ENCODE results near the gene ACKR3.

Gene ACKR3

DNA sequence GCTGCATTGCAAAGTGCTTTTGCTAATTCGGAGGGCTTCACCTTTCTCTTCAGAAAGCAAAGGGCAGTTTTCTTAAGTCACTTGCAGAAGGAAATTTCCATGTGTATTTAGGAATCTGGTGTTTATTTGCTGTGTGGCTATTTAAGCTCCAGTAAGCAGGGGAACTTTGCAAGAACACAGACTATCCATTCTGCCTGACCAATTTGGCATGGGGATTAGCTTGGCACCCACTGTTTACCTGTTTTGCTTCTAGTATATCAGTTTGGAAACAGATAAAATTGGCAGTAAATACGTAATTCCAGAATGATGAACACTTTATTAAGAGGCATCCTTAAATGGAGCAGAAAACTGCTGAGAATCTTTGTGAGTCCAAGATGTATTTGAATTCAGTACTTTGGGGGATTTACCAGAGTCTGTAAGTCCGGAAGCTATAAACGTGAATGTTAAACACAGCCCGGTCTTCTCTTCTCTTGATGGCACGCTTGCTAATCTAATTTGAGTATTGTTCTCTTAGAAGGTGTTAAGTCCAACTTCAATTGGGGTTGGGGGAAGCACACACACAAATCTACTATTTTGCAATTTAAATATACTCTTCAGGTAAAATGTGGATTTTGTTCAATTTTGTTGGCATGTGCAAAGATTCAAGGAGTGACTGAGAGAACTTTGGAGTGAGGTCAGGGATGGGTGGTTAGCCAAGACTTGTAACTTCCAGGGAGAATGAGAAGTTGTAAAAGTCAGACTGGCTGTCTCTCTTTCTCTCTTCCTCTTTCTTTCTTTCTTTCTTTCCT, 650 bp downstream of the ACKR3 start:
- no peak for DNase-seq

DNA sequence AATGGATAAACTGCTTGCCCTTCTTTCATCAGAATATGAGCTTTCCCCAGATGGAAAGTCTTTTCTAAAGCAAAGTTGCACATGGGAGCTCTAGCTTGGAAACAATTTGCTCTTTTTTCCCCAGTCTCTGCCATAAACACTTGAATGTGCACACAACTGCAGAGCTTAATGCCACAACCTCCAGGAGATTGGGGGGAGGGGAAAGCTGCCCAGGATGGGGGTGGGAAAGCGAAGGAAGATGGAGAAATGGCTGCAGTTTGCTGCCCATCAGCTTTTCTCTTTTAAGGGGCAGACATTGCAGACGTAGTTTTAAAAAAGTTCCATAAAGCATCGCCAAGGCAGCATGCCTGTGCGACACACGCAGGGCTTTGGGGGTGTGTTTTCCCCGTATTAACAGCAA, 1.5 kb downstream of the ACKR3 start:
- no peak for DNase-seq

GRCh38 chr2:236572482-236572881, 2.9 kb downstream of the ACKR3 start:
- DNase-seq: no peak

GRCh38 chr2:236573066-236573929, 3.7 kb downstream of the ACKR3 start:
- DNase-seq: no peak

DNA sequence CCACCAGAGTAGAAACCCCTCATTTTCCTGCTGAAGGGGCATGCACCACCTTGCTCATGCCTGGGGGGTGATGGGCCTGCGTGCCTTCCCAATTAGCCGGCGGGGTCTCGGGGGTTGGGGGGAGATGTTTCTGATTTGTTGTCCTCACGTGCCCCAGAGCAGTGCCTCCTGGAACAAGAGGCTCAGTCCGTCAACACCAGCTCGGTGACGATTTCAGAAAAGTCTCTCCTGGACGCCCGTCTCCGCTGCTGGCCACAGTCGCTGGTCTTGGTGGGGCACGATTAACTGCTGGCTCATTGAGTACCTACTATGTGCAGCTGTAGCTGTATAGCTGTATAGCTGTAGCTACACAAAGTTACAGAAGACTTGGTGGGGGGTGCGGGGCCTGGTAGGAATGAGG, 4.4 kb downstream of the ACKR3 start:
- DNase-seq: no peak

DNA sequence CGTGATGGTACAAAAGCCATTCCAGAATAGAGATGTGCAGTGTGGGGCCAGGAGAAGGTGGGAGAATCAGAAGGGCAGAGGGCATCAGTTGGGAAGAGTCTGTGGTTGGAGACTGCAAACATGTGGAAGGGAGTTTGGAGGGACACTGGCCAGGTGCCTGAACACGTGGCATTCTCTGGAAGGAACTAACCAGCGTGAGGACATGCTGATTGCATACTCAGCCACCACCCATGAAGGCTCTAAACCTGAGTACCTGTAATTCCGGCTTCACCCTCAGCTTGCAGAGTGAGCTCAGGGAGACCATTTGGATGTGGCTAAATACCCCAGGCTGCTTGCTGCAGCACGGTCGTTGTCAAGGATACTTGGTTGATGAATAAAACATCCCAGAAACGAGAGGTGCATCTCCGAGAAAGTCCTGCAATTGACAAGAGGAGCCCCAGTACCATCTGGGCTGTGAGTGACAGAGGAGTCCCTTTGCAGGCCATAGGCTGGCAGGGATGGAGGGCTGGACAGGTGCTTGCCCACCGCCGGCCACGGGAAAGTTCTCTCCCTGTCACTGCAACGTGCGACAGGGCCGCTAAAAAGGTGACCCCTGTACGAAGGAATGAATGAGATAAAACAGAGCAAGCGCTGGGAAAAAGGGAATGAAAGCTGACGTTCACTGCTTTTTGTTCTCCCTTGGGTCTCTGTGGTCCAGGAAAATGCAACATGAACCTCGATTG, 5.0 kb downstream of the ACKR3 start:
- no peak for DNase-seq

GRCh38 chr2:236575510-236575909, 5.9 kb downstream of the ACKR3 start:
- no peak for DNase-seq

DNA sequence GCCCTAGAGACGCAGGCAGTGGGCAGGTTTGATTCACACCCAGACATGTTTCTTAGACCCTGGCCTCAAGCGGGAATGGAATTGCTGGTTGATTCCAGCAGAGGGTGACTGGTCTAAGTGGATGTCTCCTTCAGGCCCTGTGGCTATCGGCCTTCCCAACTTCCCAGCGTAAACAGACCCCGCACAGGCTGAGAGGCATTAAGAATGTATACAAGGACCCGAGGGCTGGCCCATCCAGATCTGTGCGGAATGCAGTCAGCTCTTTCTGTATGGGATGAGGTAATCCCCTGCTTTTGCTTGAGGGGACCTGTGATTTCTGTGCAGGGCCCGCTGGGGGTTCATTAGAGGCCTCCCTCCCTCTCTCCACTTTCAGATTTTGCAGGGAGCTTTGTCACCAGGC, 6.5 kb downstream of the ACKR3 start:
- DNase-seq: no peak

DNA sequence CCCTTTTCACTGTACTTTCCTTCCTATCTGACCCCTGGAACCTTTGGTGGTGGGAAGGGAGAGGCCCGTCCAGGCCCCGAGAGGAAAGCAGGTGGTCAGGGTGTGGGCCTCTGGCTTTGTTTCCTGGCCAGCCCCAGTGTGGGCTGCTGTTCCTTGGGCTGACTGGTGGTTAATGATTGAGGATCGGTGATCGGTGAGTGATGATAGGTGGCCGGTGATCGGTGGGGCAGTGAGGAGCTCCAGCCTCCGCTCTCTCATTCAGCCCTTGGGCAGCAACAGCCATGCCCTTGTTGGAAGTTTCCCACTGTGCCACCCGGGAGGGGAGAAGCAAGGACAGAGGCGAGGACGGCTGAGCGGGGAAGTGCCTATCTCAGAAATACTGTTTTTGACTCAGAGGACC, 7.3 kb downstream of the ACKR3 start:
- no peak for DNase-seq

DNA sequence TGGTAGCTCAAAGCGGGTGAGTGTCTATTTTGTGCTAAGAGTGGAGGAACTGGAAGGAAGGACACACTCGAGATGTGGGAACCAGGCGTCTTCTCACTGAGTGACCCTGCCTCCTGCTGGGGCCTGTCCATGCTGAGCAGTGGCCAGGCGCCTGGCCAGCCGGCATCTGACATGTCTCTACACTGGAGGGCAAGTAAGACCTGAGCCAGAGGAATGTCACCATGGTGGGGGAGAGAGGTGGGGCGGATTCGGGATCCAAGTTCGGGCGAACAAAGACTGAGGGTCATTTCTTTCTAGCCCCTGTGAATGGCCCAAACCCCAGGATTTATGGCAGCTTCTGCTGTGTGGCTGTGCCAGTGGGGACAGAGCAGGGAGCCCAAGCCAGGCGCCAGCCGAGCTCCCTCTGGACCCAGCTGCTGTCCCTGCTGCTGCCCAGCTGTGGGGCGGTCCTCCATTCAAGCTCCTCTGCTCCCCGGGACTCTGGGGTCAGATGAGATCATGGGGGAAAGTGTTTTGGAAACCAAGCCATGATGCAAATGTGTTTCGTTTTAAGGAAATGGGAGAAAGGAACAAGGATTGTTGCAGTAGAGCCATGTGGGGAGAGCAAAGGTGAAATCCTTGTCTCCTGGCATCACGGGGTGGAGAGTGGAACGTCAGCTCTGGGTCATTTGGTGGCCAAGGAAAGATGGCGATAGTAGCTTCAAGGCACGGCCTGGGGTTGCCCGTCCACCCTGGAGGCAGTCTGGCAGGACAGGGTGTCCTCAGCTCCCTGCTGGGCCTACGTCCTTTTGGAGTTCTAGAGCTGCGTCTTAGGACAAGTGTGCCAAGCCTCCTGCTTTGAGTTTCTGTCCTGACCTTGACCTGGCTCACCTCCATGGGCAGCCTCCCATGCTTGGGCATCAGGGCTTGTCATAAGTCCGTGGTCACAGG, 8.1 kb downstream of the ACKR3 start:
- DNase-seq: no peak

GRCh38 chr2:236578411-236578846, 8.8 kb downstream of the ACKR3 start:
- DNase-seq: no peak

- DNase-seq: no peak
Measured at GRCh38 chr2:236579048-236579745, 9.6 kb downstream of the ACKR3 start.

- no peak for DNase-seq
Measured at GRCh38 chr2:236579746-236580315, 10.2 kb downstream of the ACKR3 start.

GRCh38 chr2:236580746-236581355, 11.2 kb downstream of the ACKR3 start:
- DNase-seq: no peak

- DNase-seq: no peak
Measured at GRCh38 chr2:236581546-236581945, 11.9 kb downstream of the ACKR3 start.

GRCh38 chr2:236582968-236583367, 13.3 kb downstream of the ACKR3 start:
- no peak for DNase-seq

- no peak for DNase-seq
Measured at GRCh38 chr2:236583621-236584203, 14.1 kb downstream of the ACKR3 start.

DNA sequence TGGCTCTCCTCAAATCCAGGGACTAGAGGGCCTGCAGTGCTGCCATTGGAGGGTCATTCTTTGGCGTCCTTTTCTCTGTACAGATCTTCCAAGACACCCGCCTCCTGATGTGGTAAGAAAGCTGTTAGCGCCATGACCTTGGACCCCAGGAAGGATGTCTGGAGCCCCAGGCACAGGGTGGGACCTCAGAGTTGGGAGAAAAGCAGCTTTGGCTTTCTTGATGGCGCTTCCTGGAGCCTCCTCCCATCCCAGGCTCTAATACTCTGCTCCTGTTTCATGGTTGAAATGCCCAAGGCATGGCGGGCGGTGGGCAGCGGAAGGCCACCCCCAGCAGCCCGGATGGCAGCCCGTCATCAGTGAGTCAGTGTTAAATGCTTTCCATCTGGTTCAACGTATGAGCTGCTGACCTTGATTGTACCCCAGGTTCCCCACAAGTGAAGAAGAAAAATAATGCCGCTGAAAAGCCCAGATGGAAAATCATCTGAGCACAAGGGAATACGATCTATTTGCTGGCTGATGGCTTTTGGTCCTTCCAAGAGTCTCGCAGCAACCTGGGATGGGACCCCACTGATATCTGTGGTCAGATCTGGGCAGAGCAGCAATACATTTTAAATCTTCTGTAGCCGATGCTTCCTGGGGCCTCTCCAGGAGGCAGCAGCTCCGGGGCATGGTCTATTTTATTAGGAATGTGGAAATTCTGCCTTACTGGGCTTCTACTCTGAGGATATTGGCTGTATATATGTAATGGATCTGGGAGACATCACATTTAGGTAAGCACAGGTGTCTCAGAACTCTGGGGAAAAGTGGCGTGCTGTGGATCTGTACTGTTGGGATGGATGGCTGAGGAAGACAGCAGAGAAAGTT, 15.1 kb downstream of the ACKR3 start:
- no peak for DNase-seq

DNA sequence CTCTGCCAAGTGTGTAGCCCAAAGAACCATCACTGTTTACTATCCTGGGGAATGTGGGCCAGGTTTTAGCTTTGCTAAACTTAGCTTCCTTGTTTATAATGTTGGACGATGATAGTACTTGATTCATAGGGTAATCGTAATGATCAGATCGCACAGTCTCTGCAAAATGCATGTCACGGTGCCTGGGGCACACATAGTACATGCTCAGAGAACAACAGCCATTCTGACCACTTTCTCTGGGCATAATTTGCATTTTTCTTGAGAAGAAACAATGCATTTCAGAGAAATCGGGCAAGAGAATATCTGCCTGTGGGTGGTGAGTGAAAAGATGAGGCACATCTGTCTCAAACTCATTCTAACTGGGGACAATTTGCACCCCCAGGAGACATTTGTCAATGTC, 16.3 kb downstream of the ACKR3 start:
- DNase-seq: no peak
